GM19455 (cell line): Measurements from ENCODE around the gene CNP.

ENCODE experiments used
- ATAC-seq: cut with Tn5 transposase; IDR thresholded peaks from one replicate; pipeline ENCODE4 v1.9.1; 2021; ENCODE audit not compliant: unreplicated experiment

Gene CNP

GRCh38 chr17:42026857-42027589, 60.4 kb downstream of the CNP start:
- ATAC-seq: no peak
